Choroid plexus epithelial cell (primary cell): ENCODE data around the gene HTRA2.

Experiments
- DNase-seq: peaks from one replicate; pipeline ENCODE4 v3.0.0-alpha.2; 2010; ENCODE audit warnings: low read depth
- H3K4me3 ChIP-seq: 2 replicates; pipeline ENCODE4 v1.5.1; 2011; ENCODE audit warnings: low read depth, mild to moderate bottlenecking, control low read depth, low read length, moderate library complexity
- CTCF ChIP-seq: conservative IDR thresholded peaks from 2 replicates; pipeline ENCODE4 v1.5.1; 2011; ENCODE audit warnings: low read depth, mild to moderate bottlenecking, control low read depth, inconsistent platforms, low read length, moderate library complexity

HTRA2 gene

DNA sequence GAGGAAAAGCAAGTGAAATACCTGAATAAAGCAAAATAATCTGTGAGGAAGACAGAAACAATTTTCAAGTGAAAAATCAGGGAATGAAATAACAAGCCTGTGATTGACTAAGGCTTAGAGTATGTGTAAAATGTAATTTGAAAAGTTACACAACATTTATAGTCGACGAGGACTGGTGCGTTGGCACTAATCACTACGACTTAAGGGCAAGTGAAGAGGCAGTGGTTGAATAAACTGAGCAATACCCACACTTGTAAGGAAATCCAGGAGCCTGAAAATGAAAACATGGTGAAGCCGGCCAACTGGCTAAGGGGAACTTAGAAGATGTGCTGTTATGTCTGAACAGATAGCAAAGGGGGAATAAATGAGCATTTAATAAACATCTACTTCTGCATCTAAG is 38.1 kb downstream of the HTRA2 start:
- TF ChIP-seq CTCF, result no peak
- no peak overlapping the region for H3K4me3 ChIP-seq
- peak; percentile 75 for DNase-seq

- no peak overlapping the region for H3K4me3 ChIP-seq
- TF ChIP-seq CTCF, result no peak
- DNase-seq, result no peak
Observed at GRCh38 chr2:74569686-74570085, 40.0 kb downstream of the HTRA2 start.

DNA sequence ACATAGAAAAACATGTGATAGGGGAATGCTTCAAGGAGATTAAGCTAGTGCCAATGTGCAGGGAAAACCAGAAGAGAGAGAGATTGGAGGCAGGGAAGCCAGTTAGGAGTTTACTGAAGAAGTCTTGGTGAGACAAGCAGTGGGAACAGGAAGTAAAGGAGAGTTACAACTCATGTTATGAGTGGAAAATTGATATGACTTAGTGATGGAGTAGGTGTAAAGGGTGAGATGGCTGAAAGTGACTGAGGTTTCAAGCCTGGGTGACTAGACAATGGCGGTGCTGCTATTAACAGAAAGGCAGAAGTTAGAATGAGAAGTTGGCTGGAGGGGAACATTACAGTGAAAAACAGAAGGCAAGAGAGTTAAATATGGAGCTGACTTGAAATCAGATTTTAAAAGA is 41.3 kb downstream of the HTRA2 start:
- no peak overlapping the region for H3K4me3 ChIP-seq
- no peak for TF ChIP-seq CTCF
- DNase-seq, result no peak

DNA sequence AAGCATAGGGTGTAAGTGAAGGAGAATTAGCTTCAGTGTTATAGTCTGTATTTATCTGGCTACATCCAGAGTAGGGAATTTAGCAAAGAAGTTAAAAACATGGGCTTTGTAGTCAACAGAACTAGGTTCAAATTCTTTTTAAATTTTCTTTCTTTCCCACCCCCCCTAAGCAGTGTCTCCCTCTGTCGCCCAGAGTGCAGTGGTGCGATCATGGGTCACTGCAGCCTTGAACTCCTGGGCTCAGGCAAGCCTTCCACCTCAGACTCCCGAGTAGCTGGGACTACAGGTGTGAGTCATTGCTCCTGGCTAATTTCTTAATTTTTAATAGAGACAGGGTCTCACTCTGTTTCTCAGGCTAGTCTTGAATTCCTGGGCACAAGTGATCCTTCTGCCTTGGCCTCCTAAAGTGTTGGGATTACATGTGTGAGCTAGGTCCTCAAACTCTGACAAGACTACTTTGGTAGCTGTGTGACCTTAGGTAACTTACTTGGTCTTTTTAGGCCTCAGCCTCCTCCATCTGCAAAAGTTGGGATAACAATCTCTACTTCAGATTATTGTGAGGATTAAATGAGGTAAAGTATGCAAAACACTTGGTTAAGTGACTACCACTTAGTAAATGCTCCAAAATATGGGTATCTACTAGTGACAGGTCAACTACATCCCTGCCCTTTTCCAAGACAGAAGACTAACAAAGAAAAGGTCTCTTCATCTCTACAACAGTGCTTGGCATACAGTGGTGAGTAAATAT is 42.6 kb downstream of the HTRA2 start:
- peak; percentile 15 for TF ChIP-seq CTCF
- no peak for DNase-seq
- H3K4me3 ChIP-seq, result no peak overlapping the region

GRCh38 chr2:74573747-74574562 is 44.2 kb downstream of the HTRA2 start:
- H3K4me3 ChIP-seq, result peak overlapping the region; percentile 24
- peak; percentile 78 for DNase-seq
- no peak for TF ChIP-seq CTCF

DNA sequence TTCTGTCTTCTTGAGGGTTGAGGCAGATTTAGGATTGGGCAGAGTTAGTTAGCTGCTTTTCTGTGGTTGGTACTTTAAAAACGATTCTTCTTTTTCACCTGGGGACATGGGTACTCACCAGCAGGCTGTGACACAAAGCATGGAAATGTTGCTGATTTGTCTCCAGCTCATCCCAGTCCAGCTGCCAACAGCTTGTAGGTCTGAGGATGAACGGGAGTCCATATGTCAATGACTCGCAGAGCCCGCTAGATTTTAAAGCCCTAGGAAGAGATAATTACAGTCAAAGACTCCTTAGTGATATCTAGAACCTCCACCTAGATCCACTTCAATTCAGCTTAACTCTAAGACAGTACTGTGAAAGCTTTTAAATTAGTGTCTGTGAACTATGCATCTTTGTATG is 45.6 kb downstream of the HTRA2 start:
- TF ChIP-seq CTCF, result no peak
- no peak for DNase-seq
- no peak overlapping the region for H3K4me3 ChIP-seq
